HEK293T (cell line): ENCODE measurements around the gene BEGAIN.

Source experiments
- CTCF ChIA-PET: fragments of 350-600 bp; formaldehyde crosslinking; extraction: SDS; loops from one replicate; lab custom pipeline; 2021; ENCODE audit warnings: antibody characterized with exemption, inconsistent platforms; lab: Yijun Ruan, JAX
- POLR2A ChIA-PET: fragments of 350-600 bp; formaldehyde crosslinking; extraction: SDS; loops from one replicate; lab custom pipeline; 2020; ENCODE audit warnings: antibody characterized with exemption, inconsistent platforms; lab: Yijun Ruan, JAX
- DNase-seq: peaks from one replicate; pipeline ENCODE4 v3.0.0; 2012; ENCODE audit warnings: mixed read lengths; ENCODE audit errors: extremely low spot score
- ARNT ChIP-seq: fragments of 450-650 bp; IDR thresholded peaks from 2 replicates; pipeline ENCODE4 v1.6.1; 2017; ENCODE audit warnings: mild to moderate bottlenecking
- BHLHE40 ChIP-seq: fragments of 450-650 bp; IDR thresholded peaks from 2 replicates; pipeline ENCODE4 v1.6.1; 2016; ENCODE audit warnings: mild to moderate bottlenecking, moderate library complexity, borderline replicate concordance
- CTBP1 ChIP-seq: fragments of 450-650 bp; IDR thresholded peaks from 2 replicates; pipeline ENCODE4 v1.6.1; 2016; ENCODE audit warnings: borderline replicate concordance
- ELF4 ChIP-seq: fragments of 450-650 bp; IDR thresholded peaks from 2 replicates; pipeline ENCODE4 v1.6.1; 2017; ENCODE audit warnings: antibody characterized with exemption
- FOXA1 ChIP-seq: fragments of 450-650 bp; IDR thresholded peaks from 2 replicates; pipeline ENCODE4 v1.6.1; 2016; ENCODE audit warnings: mild to moderate bottlenecking
- FOXK2 ChIP-seq: fragments of 450-650 bp; IDR thresholded peaks from 2 replicates; pipeline ENCODE4 v1.6.1; 2016; ENCODE audit warnings: mild to moderate bottlenecking
- FOXM1 ChIP-seq: fragments of 450-650 bp; IDR thresholded peaks from 2 replicates; pipeline ENCODE4 v1.6.1; 2017; ENCODE audit warnings: mild to moderate bottlenecking, borderline replicate concordance
- HDGF ChIP-seq: fragments of 450-650 bp; IDR thresholded peaks from 2 replicates; pipeline ENCODE4 v1.6.1; 2017; ENCODE audit warnings: antibody characterized with exemption, borderline replicate concordance
- L3MBTL2 ChIP-seq: fragments of 450-650 bp; conservative IDR thresholded peaks from 2 replicates; pipeline ENCODE4 v1.6.1; 2016; ENCODE audit warnings: mild to moderate bottlenecking
- LEF1 ChIP-seq: fragments of 450-650 bp; IDR thresholded peaks from 2 replicates; pipeline ENCODE4 v1.6.1; 2017; ENCODE audit warnings: mild to moderate bottlenecking, borderline replicate concordance
- NFRKB ChIP-seq: fragments of 450-650 bp; IDR thresholded peaks from 2 replicates; pipeline ENCODE4 v1.6.1; 2016; ENCODE audit warnings: mild to moderate bottlenecking, moderate library complexity
- PKNOX1 ChIP-seq: fragments of 450-650 bp; IDR thresholded peaks from 2 replicates; pipeline ENCODE4 v1.6.1; 2016
- SP1 ChIP-seq: fragments of 450-650 bp; IDR thresholded peaks from 2 replicates; pipeline ENCODE4 v1.6.1; 2017
- SUZ12 ChIP-seq: fragments of 450-650 bp; IDR thresholded peaks from 2 replicates; pipeline ENCODE4 v1.6.1; 2016; ENCODE audit warnings: mild to moderate bottlenecking
- TARDBP ChIP-seq: fragments of 450-650 bp; IDR thresholded peaks from 2 replicates; pipeline ENCODE4 v1.6.1; 2016
- ZNF384 ChIP-seq: fragments of 450-650 bp; IDR thresholded peaks from 2 replicates; pipeline ENCODE4 v1.6.1; 2016

Gene BEGAIN

GRCh38 chr14:100536721-100537445 lies 50.3 kb downstream of the BEGAIN start:
- ChIA-PET CTCF (no interaction called here), POLR2A (interaction anchor here (1.2 kb wide), 2 partner anchors 9 to 783 kb away, joined by 3 read pairs; no protein-coding TSS in a partner anchor)
- no peak for DNase-seq
- no peak for TF ChIP-seq SUZ12
- no peak for TF ChIP-seq FOXK2
- TF ChIP-seq SP1 = no peak

DNA sequence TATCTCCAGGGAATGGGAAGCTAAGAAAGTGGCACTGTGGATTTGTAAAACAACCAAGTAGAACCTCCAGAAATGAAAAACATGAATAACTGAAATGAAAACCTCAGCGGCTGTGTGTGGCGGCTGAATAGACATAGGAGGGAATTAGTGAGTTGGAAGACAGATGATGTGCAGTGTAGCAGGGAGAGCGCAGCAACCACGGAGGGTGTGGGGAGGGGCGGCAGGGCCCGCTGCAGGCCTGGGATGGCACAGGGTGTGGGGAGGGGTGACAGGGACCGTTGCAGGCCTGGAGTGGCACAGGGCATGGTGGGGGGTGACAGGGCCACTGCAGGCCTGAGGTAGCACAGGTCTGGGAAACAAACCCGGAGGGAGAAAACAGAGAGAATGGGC lies 51.1 kb downstream of the BEGAIN start:
- CTCF ChIA-PET = no interaction called here
- DNase-seq = no peak
- no peak for TF ChIP-seq ELF4
- no peak for TF ChIP-seq NFRKB
- TF ChIP-seq SUZ12 = no peak
- no peak for TF ChIP-seq SP1
- TF ChIP-seq FOXK2 = no peak
- no peak for TF ChIP-seq CTBP1
- TF ChIP-seq L3MBTL2 = no peak
- POLR2A ChIA-PET = no interaction called here

- ChIA-PET CTCF (no interaction called here), POLR2A (interaction anchor here (1.4 kb wide), 1 partner anchor 10 kb away, joined by 5 read pairs; no protein-coding TSS in a partner anchor)
- DNase-seq = no peak
- TF ChIP-seq FOXK2 = no peak
- no peak for TF ChIP-seq CTBP1
- no peak for TF ChIP-seq HDGF
- no peak for TF ChIP-seq ARNT
Observed at GRCh38 chr14:100535287-100536120, 51.7 kb downstream of the BEGAIN start.

GRCh38 chr14:100534528-100535286 lies 52.5 kb downstream of the BEGAIN start:
- TF ChIP-seq HDGF (no peak), FOXK2 (no peak), TARDBP (no peak), ARNT (no peak), CTBP1 (no peak)
- ChIA-PET CTCF (no interaction called here), POLR2A (interaction anchor here (1.2 to 1.4 kb wide), 2 partner anchors 11 kb away, joined by 5 read pairs; no protein-coding TSS in a partner anchor)
- no peak for DNase-seq

DNA sequence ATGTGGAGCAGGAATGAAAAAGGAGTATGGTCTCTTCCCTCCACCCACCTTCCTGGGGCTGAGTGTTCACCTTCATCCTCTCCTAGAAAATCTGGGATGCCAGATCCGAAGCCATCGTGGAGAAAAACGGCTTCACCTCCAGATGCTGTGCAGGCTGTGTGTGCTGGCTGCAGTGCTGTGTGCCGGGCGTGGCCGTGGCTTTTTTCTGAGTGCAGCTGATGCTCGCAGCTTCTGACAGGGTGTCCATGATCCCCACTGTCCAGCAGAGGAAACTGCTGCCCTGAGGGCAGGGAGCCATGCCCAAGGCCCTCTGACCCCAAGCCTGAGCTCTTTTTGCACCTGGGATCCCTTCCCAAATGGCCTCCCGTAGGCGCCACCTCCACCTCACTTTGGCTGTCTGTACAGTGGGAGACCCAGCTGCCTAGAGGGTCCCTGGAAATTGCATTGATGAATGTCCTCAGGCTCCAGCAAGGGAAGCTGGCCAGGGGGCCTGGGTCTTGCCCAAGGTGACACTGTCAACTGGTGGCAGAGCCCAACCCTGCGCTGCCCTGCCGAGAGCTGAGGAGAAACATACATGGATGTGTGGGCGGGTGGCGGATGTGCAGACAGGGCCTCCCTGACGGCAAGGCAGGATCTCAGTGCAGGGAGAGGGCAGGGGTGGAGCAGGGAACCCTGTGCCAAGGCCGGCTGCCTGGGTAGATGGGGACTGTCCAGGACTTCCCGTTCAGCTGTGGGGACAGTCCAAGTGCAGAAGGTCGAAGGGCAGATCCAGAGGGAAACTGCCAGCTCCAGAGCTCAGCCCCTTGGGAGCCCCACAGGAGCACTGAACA lies 53.3 kb downstream of the BEGAIN start:
- POLR2A ChIA-PET = interaction anchor here (0.7 to 1.2 kb wide), 2 partner anchors 12 to 14 kb away, joined by 3 to 5 read pairs; no protein-coding TSS in a partner anchor
- TF ChIP-seq ZNF384 = no peak
- no peak for TF ChIP-seq BHLHE40
- no peak for TF ChIP-seq SUZ12
- TF ChIP-seq CTBP1 = no peak
- TF ChIP-seq TARDBP = no peak
- TF ChIP-seq FOXM1 = no peak
- no peak for TF ChIP-seq ARNT
- no peak for TF ChIP-seq SP1
- no peak for TF ChIP-seq ELF4
- no peak for TF ChIP-seq NFRKB
- TF ChIP-seq L3MBTL2 = no peak
- TF ChIP-seq FOXA1 = no peak
- TF ChIP-seq FOXK2 = no peak
- no peak for TF ChIP-seq HDGF
- no peak for TF ChIP-seq LEF1
- no peak for TF ChIP-seq PKNOX1
- DNase-seq = no peak
- CTCF ChIA-PET = no interaction called here

DNA sequence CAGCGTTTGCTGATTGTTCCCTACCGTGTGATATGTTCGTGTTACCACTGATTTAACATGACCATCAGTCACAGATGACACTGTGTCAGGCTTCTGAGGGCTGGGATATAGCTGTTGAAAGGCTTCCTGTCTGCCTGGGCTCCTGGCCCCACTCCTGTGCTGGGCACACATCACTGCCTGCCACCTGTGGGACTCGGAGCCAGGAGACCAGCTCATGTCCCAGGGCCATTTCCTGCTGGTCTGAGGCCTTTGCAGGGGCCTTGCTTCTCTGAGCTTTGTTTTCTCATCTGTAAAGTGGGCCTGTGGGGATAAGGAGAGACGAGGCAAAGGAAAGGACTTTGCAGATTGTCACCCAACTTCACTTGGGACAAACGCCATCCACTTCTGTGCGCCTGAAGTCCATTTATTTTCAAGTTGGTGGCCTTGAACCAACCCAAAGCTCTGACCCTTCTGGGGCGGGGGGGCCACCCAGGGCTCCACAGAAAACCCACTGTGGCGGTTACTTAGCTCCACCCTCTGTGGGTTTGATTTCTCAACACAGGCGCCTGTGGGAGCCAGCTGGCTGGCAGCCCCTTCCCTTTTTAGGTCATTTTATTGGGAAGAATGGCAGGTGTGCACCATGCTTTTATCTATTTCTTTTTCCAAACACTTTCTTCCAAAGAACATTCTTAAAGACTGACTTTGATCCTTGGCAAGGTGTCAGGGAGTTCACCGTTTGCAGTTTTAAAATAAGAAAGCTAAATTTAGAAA lies 54.1 kb downstream of the BEGAIN start:
- ChIA-PET CTCF (no interaction called here), POLR2A (interaction anchor here (0.7 to 1.2 kb wide), 2 partner anchors 13 to 15 kb away, joined by 3 to 5 read pairs; no protein-coding TSS in a partner anchor)
- no peak for DNase-seq
- TF ChIP-seq FOXM1 = no peak
- TF ChIP-seq LEF1 = no peak
- no peak for TF ChIP-seq ARNT
- TF ChIP-seq PKNOX1 = no peak
- TF ChIP-seq CTBP1 = no peak
- no peak for TF ChIP-seq SP1
- TF ChIP-seq L3MBTL2 = no peak
- no peak for TF ChIP-seq BHLHE40
- TF ChIP-seq ZNF384 = no peak
- TF ChIP-seq SUZ12 = no peak
- no peak for TF ChIP-seq NFRKB
- TF ChIP-seq TARDBP = no peak
- TF ChIP-seq ELF4 = no peak
- TF ChIP-seq FOXK2 = no peak
- TF ChIP-seq FOXA1 = no peak
- TF ChIP-seq HDGF = no peak
